Amygdala (tissue), 56 donors: ENCODE measurements around the gene TCERG1L.

ENCODE experiments used
- DNase-seq, 56 donors: peaks; one replicate each; lab custom pipeline; 2025; lab: John Stamatoyannopoulos, UW

The TCERG1L gene

DNA sequence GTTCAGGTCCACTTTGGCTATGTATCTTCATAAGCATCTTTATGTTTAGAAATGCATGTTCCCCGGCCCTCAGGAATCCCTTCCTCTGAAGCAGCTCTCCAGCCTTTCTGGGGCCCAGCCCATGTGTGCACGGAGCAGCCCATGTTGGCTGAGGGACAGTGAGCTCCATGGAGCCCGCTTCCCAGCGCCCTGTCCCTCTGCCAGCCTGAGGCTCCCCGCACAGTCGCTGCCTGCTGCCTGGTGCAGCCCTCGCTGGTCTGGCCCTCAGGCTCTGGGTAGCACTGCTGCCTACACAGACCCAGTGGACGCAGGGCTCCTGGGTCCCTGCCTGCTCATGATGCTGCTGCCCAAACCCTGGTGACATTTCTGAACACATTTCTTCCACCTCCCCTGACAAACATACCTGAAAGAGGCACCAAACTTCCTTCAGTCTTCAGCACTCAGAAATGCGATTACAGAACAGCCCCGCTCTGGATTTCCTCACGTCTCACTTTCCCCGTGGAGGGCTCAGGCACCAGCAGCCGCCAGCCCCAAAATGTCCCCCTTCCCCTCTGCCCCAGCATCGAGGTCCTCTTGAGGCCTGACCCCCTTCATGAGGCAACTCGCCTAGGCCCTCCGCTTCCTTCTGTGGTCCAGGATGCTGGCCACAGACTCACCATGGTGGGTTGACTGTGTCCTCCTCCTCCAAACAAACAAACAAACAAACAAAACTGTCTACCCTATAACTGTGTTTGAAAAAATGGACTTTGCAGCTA lies 5.0 kb upstream of the TCERG1L start:
- no peak for DNase-seq

- no peak for DNase-seq
Measured at GRCh38 chr10:131315344-131315743, 3.8 kb upstream of the TCERG1L start.

DNA sequence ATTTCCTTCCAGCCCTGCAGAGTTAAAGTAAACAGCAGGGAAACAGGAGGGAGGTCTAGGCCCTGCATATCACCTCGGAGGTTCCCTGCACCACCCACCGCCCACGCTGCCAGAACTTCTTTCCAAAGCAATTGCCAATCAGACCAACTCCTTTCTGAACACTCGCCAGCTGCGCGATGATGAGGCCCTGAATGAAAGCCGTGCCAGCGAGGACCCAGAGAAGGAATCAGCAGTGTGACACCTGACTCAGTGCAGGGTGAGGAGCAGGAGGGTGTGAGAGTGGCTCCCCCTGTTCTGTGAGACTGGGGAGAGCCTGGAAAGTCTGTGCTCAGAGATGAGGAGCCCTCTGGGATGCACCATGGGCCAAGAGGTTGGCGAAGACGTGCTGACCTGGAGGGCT lies 3.3 kb upstream of the TCERG1L start:
- peak in 1 of 56 donors; percentile 37 for DNase-seq

DNA sequence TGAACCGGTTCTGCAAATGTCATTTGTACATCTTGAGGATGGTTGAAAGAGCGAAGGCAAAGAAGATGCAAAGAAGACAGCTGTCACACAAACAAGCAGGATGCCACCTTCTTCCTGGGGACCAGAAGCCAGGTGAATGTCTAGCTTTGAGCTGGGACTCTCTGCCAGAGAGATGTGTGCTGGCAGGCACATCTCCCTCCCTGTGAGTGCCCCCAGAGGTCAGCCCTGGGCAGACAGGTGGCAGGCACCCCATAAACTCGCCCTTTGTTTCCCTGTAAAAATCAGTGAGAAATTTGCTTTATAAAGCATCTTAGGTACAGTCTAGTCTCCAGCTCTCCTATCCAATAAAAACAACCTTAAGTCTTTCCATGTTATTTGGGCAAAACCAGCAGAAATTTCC lies 2.6 kb upstream of the TCERG1L start:
- DNase-seq = no peak

DNA sequence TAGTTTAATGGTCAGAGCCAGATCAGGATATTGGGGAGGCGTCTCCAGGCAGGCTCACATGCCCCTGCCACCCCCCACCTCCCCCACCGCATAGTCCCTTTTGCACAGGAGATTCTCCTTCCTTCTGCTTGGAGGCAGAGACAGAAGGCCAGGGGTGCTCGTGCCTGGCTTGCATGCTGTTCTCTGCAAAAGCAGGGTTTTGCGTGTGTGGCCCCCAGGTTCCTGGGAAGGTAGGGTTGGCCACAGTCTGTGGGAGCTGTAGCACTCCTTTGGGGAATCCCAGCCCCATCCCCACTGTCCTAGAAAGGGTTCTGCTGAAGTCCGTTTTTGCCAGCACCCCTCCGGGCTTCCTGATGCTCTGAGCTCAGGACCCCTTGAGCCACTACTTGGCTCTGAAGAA lies 1.9 kb upstream of the TCERG1L start:
- no peak for DNase-seq

DNA sequence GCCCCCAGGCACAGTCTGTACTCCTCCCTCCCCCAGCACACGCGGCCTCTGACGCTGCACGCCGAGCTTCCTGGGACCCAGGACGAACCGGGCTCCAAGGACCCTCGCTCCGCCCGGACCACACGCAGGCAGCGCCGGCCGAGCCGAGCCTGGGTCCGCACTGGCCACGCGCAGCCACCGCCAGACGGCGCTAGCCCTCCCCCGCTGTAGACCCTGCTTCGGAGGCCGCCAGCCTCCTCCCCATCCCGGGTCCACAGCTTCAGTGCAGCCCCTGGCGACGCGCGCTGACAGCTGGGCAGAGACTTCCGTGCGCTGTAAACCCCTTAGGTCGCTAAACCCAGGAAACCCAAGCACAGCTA lies 936 bp upstream of the TCERG1L start:
- peak in 1 of 56 donors; percentile 23 for DNase-seq

GRCh38 chr10:131311402-131311660 lies 190 bp downstream of the TCERG1L start:
- DNase-seq = no peak

DNA sequence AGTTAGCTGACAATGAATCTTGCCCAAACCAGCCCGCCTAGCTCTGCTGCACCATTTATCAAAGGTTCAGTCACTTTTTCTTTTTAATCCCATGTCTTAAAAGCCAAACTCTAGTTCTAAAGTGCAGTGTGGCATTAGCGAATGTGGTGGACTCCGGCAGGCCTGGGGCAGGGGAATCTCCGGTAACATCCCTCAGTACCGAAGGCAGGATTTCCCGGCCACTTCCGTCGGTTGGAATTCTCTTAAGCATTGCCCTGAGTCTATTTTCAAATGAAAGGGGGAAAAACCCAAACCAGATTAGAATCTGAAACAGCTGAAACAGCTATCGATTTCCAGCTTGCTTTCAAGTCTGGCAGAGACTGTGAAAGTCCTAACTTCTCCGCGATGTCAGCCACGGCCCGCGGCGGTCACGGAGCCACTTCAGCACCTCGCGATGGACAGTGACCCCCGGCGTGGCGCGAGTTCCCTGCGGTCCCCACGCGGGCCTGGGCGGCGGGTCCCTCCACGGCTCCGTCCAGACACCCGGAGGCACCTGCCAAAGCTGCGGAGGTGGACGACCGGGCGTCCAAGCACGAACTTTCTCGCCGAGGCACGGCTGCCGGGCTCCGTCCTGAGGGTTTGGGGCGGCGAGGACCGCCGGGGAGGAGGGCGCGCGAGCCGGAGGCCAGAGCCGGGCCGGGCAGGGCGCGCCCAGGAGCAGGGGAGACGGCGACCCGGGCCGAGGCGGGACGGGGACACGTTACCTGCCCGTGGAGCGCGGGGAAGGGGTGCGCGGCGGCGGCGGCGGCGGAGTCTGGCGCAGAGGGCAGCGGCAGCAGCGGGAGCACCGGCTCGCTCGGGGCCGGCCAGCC lies 745 bp downstream of the TCERG1L start:
- no peak for DNase-seq

GRCh38 chr10:131310142-131310541 lies 1.4 kb downstream of the TCERG1L start:
- DNase-seq = no peak

GRCh38 chr10:131300508-131300907 lies 11.0 kb downstream of the TCERG1L start:
- no peak for DNase-seq

DNA sequence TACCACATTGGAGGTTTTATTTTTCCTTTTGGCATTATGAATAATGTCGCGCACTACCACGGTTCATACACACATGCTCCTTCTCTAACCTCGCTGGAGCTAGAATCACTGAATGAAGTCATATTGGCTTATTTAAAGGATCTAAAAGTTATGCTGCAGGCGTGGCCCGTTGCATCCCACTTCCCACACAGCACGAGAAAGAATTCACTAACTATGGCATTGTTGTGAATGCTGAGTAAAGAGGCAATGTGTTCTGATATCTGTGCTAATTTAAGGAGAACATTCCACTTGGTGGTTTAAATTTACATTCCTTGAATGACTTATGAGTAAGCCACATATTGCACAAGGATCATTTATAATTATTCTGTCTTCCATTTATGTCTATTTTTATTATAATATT lies 20.7 kb downstream of the TCERG1L start:
- no peak for DNase-seq

- no peak for DNase-seq
Measured at GRCh38 chr10:131288648-131289047, 22.9 kb downstream of the TCERG1L start.

GRCh38 chr10:131282961-131283360 lies 28.6 kb downstream of the TCERG1L start:
- DNase-seq = no peak

DNA sequence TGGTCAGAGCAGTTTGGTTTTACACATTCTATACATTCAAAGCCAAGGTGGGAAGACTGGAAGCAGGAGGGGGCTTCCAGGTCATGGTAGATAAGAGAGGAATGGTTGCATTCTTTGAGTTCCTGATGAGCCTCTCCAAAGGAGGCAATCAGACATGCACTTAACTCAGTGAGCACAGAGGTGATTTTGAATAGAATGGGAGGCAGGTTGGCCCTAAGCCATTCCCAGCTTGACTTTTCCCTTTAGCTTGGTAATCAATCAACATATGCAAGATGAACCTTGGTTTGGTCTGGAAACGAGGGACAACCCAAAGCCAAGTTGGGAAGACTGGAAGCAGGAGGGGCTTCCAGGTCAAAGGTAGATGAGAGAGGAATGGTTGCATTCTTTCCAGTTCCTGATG lies 31.4 kb downstream of the TCERG1L start:
- no peak for DNase-seq

DNA sequence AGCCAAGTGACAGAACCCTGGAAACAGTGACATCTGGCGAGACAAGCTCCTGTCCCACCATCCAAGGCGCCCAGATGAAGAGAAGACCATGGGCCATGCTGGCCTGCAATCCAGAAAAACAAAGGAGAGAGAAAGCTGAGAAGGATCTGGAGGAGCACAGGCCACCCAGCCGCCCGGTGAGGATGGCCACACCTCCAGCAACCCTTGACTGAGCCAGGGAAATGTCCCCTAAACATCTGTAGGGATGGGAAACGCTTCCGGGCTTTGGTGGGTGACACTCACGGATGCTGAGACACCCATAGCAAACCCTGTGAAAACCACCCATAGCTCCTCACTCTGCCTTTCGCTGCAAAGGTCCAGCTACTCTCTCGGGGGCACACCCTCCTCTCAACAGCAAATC lies 32.0 kb downstream of the TCERG1L start:
- no peak for DNase-seq

- no peak for DNase-seq
Measured at GRCh38 chr10:131277969-131278368, 33.6 kb downstream of the TCERG1L start.

- no peak for DNase-seq
Measured at GRCh38 chr10:131277278-131277677, 34.2 kb downstream of the TCERG1L start.

- DNase-seq = no peak
Measured at GRCh38 chr10:131275691-131276090, 35.8 kb downstream of the TCERG1L start.

DNA sequence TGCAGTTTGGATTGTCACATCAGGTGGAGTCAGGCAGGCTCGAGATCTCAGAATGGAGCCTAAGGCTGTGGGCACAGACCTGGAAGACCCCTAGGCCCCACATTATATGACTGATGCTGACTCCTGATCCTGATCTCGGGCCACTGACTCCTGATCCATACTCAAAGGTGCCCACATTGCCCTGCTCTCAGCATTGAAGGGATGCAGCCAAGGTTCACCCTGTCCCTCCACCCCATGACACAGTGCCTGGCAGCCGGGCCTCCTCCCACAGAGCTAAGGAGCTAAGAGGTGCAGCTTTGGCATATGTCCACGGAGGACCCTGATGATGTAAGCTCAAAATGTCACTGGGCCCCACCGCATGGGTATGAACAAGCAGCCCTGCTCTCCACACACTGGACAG lies 36.6 kb downstream of the TCERG1L start:
- no peak for DNase-seq

GRCh38 chr10:131274133-131274880 lies 37.2 kb downstream of the TCERG1L start:
- no peak for DNase-seq

DNA sequence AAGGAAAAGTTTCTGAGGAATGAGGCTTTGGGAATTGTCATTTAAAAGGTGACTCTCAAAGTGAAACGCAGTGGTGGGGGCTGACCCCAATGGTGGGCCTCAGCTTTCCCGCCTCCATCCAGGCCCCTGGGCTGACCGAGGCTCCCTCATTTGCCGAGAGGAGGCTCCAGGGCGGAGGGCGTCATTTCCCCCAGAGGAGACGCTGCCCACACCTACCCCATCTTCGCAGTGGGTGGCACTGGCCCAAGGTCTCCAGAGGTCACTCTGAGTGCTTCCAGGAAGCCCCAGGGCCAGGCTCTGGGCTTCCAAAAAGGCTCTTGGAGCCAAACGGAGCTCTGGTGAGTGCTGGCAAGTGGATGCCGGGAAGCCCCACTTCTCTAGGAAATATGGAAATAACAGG lies 38.0 kb downstream of the TCERG1L start:
- DNase-seq = no peak
